NK-92 (cell line): ENCODE measurements around the gene NAA15.
"Not testable (repeated sequence)": the region's sequence is repeated elsewhere in the genome, so short reads cannot be mapped to it uniquely, and the experiment has no call there.

Experiments
- DNase-seq: peaks from one replicate; lab custom pipeline; 2025; ENCODE audit not compliant: unreplicated experiment; lab: John Stamatoyannopoulos, UW

The NAA15 gene

GRCh38 chr4:139447078-139447477, 145.8 kb downstream of the NAA15 start:
- DNase-seq, result not testable (repeated sequence)

DNA sequence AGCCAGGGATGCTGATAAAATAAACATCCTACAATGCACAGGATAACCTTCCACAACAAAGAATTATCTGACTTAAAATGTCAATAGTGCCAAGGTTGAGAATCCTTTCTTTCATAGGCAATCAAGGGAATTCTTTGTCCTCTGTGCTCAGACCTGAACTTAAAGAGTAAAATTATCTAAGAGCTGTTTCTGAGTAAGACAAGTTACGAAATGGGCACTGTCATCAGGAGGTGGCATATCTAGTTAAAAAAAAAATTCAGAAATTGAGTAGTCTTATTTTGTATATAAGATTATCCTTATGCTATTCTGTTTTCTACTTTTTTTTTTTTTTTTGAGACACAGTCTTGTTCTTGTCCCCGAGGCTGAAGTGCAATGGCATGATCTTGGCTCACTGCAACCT, 149.3 kb downstream of the NAA15 start:
- DNase-seq, result no peak

- DNase-seq, result no peak
Observed at GRCh38 chr4:139451997-139452396, 150.7 kb downstream of the NAA15 start.

GRCh38 chr4:139453041-139453370, 151.7 kb downstream of the NAA15 start:
- DNase-seq, result peak; percentile 12

DNA sequence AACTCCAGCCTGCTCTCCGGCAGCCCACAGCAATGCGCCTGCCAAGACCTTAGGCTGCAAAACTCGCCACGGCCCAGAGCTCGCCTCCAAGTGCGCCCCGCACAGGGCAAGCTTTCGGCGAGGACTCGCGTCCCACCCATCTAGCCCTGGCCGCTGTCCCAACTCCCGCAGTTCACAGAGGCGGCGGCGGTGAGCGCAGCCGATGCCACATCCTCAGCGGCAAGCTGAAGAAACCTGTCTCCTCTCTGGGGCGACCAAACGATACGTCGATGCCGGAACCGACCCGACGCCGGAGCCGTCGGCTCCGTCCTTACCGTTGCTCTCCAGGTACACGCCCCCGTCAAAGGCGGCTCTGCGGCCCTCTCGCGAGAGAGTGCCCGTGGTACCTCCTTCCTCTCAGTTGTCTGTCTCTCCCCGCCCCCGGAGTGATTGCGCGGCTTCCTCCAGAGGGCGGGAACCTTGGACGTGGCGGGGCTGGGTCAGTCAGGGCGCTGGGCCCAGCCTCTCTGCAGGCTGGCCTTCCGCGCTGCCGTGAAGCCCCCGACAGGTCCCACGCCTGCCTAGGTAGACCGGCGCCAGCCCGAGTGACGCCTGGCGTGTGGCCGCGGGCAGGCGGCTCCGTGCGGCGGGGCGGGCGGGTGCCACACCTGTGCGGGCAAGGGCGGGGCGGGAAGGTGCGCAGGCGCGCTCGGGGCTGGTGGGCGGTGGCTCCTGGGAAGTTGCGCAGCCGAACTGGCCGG, 152.2 kb downstream of the NAA15 start:
- DNase-seq, result peak; percentile 78

- DNase-seq, result no peak
Observed at GRCh38 chr4:139454111-139455045, 153.1 kb downstream of the NAA15 start, which contains the start of gene RAB33B. Gene RAB33B, plus strand, starts transcription at chr4:139454121. Its CDS starts 75 bp downstream, at chr4:139454196.

DNA sequence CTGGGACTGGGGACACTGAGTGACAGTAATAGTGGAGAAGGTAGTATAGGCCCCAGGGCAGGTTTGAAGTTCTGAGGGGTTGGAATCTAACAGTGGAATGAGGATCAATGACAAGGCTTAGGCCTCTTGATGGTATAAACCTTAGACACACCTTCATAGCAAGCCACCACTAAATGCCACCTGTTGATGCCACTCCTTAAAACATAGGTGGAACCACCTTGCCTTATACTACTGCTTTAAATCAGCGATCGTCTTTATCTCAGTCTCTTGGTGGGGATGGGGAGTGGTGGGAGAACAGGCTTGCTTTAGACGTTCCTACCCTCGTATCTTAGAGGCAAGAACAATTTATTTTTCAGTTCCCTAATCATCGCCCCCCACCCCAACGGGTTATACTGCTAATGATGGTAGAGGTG, 153.8 kb downstream of the NAA15 start:
- no peak for DNase-seq

DNA sequence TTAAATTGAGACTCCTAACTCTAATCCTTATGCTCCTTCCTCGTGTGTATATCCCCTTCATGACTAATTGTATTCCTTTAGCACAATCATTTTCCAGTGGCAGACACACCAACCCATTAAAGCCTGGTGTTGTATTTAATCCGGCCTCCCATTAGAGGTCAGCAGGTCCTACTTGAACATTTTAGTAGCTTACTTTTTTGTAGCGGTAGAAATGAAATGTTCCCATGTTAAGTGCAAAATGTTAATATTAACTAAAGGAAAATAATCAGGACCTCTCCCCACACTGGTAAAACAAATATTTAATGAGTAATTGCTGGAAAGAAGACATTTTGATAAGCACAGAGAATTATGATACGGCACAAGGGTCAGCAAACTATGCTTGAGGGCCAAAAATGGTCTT, 156.0 kb downstream of the NAA15 start:
- DNase-seq, result no peak

DNA sequence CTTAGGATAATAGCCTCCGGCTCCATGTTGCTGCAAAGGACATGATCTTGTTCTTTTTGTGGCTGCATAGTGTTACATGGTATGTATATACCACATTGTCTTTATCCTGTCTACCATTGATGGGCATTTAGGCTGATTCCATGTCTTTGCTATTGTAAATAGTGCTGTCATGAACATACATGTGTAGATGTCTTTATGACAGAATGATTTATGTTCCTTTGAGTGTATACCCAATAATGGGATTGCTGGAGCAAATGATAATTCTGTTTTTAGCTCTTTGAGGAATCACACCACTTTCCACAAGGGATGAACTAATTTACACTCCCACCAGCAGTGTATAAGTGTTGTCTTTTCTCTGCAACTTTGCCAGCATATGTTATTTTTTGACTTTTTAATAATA, 157.2 kb downstream of the NAA15 start:
- no peak for DNase-seq

DNA sequence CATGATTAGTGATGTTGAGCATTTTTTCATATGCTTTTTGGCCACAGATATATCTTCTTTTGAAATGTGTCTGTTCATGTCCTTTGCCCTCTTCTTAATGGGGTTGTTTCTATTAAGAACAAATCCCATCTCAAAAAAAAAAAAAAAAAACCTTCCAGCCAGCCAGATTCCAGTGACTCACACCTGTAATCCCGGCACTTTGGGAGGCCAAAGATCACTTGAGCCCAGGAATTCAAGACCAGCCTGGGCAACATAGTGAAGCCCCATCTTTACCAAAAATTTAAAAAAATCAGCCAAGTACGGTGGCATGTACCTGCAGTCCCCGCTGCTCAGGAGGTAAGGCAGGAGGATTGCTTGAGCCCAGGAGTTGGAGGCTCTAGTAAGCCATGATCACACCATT, 157.7 kb downstream of the NAA15 start:
- no peak for DNase-seq

- DNase-seq, result no peak
Observed at GRCh38 chr4:139460565-139460964, 159.3 kb downstream of the NAA15 start.

- DNase-seq, result no peak
Observed at GRCh38 chr4:139461022-139461628, 159.8 kb downstream of the NAA15 start.

GRCh38 chr4:139464512-139464911, 163.2 kb downstream of the NAA15 start:
- DNase-seq, result not testable (repeated sequence)

- DNase-seq, result no peak
Observed at GRCh38 chr4:139465922-139466321, 164.6 kb downstream of the NAA15 start.

DNA sequence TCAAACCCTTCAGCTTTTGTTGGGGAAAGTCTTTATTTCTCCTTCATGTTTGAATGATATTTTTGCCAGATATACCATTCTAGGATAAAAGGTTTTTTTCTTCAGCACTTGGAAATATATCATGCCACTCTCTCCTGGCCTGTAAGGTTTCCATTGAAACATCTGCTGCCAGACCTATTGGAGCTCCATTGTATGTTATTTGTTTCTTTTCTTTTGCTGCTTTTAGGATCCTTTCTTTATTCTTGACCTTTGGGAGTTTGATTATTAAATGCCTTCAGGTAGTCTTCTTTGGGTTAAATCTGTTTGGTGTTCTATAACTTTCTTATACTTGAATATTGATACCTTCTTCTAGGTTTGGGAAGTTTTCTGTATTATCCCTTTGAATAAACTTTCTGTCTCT, 167.5 kb downstream of the NAA15 start:
- not testable (repeated sequence) for DNase-seq

DNA sequence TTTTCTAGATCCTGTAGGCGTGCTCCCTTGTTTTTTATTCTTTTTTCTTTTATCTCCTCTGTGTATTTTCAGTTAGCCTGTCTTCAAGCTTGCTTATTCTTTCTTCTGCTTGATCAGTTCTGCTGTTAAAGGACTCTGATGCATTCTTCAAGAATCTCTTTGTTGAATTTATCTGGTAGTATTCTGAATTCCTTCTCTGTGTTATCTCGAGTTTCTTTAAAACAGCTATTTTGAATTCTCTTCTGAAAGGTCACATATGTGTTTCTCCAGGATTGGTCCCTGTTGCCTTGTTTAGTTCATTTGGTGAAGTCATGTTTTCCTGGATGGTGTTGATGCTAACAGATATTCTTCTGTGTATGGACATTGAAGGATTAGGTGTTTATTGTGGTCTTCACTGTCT, 167.9 kb downstream of the NAA15 start:
- DNase-seq, result no peak
